DMS114 treated with DMSO at 0.1 percent for 48 hours (cell line): ENCODE results near the gene COL18A1.

Source experiments
- DNase-seq: peaks from one replicate; lab custom pipeline; 2025; ENCODE audit not compliant: unreplicated experiment; lab: John Stamatoyannopoulos, UW

COL18A1 gene

DNA sequence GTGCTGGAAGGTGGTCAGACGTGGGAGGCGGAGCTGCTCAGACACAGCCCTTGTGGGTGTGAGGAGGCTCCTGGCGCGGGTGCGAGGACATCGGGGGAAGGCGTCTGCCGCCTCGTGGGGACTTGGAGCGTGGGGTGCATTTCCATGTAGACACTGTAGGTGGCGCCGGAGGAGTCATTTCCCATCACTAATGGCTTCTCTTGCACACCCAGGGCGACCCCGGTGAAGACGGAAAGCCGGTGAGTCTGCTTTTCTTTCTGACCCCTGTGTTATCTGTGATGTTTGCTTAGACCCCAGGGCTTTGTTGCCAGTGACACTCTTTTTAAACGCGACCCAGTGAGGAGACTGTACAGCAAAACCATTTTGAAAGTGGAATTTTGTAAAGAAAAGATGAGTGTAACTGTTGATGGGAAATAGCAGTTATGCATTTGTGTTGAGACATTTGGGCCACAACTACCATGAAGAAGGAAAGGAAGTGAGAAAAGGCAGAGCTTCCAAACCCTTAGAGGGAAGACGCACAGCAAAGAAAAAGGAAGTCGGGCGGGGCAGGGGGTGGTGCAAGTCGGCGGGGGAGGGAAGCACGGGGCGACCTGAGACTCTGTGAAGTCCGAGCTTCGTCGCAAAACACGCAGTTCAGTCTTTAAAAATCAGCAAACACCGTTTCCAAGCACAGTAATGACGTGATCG is 73.3 kb downstream of the COL18A1 start:
- no peak for DNase-seq

DNA sequence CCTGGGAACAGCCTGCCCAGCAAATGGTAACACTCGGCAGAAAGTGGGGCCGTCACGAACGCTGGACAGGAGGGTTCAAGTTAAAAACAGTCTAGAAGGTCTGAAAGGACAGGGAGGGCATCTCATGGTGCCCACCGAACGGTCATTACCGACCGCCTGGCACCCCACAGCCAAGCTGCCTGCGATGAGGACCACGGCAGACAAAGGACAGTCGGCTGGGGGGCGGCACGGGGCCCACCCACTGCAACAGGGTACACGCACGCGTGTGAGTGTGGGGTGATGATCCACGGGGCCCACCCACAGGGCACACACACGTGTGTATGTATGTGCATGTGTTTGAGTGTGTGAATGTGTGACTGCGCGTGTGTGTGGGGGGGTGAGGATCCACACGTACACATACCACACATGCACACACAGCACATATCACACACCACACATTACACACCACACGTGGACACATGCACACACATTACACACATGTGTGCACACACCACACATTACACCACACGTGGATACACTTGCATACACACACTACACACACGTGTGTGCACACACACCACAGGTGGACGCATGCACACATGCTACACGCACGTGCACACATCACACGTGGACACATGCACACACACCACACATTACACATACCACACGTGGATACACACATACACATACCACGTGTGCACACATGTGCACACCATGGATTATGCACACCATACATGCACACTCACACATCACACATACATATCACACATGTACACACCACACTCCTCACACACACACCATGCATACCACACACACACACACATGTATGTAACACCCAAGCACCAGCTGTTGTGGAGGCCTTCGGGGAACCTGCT is 74.1 kb downstream of the COL18A1 start:
- DNase-seq: no peak

DNA sequence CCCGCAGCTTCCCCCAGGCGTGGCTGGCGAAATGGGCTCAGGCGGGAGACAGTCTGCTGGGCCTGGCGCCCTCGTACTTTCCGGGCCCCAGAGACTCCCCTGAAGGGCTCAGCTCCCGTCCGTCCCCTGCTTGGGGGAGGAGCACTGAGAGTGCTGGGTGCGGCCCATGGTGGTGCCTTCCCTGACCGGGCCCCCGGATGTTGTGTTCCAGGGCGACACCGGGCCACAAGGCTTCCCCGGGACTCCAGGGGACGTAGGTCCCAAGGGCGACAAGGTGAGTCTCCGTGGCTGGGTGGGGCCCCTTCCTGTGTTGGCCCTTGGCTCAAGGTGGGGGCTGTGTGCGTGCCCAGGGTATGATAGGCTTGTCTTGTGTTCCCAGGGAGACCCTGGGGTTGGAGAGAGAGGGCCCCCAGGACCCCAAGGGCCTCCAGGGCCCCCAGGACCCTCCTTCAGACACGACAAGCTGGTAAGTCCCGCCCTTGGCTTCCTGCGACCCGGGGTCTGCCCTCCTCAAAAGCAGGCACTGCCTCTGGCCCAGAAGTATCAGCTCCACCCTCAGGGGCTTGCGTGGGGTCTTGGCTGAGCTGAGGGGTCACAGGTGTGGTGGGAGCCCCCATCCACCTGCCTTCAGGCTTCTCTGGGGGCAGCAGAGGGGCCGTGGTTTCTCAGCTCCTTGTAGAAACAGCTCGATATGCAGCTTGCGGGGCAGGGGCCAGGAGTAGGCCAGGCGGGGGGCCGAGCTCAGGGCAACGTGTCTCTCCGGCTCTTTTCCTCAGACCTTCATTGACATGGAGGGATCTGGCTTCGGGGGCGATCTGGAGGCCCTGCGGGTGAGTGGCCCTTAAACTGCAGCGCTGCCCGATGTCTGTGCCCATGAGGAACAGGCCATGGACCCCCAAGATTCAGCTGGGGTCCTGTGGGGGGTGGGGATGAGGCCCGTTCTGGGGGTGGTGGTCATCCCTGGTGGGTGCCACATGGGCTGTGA is 75.0 kb downstream of the COL18A1 start:
- DNase-seq: no peak

DNA sequence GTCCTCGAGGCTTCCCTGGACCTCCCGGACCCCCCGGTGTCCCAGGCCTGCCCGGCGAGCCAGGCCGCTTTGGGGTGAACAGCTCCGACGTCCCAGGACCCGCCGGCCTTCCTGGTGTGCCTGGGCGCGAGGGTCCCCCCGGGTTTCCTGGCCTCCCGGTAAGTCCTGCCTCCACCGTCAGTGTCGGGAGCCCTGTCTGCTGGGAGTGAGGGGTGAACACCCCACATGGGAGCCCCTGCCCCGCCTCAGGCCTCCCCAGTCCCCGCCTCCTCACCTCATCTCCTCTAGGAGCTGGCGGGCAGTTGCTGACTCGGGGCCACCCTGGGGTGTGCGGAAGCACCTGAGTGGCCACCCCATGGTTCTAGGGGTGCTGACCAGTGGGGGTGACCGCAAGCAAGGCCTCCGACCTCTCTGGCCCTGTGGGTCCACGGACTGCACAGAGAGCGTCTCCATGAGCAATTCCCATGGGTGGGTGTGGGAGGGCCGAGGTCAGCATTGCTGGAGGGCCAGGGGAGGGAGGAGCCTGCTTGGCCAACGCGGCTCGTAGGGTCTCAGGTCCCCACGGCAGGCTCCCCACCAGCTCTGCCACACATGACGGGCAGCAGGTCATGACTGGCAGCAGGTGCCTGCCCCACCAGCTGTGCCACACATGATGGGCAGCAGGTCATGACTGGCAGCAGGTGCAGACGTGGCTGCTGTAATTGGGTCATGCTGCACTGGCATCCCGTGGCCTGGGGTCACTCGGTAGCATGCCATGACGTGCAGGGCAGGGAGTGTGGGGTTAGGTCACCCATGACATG is 75.9 kb downstream of the COL18A1 start:
- DNase-seq: no peak

DNA sequence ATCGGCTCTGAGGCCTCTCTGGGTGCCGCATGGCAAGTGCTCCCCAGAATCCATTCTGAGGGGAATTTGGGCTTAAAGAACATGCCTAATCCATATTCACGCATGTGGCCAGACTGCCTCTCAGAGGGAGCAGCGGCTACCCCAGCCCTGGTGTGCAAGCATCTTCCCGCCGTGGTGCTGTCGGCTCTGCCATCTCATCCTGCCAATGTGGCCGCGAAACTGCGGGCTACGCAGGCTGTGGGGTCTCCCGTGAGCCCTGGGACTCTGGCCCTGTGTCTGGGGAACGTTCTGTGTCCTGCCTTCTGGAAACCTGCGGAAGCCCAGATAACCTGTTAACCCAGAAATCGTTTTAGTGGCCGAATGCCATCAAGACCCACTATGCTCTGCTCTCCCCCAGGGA is 76.6 kb downstream of the COL18A1 start:
- no peak for DNase-seq

DNA sequence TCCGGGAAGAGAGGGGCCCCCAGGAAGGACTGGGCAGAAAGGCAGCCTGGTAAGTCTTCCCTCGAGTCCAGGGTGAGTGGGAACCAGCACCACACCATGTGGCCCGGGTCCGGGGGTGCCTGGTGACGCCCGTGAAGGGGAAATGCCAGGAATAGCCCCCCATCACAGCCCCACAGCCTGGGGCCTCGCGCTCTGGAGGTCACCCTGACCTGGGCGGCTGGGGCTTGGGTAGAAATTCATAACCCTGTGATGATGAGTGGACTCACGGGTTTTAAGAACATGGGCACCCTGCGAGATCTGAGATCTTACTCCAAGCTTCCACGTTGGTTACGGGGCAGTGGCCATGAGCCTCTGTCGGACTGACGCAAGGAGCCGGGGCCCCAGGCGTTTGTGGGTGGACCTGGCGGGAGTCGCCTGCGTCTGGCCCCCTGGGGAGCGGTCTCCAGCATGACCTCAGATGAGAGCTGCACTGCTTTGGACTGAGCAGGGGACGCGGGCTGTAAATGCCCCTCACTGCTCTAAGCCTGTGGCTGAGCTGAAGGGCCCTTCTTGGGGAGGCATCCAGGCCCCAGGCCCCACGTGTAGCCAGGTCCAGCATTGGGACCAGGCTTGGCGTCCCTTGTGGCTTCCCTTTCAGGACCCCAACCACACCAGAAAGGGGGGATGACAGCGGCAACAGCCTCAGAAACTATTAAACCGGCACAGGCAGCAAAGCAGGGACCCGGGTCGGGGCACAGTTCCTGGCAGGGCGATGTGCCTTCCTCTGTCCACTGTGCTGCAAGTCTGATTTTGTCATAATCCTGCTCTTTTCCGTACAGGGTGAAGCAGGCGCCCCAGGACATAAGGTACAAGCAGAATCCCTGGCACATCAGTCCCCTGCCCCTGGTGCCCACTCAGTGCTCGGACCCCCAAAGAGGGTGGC is 77.3 kb downstream of the COL18A1 start:
- DNase-seq: no peak

DNA sequence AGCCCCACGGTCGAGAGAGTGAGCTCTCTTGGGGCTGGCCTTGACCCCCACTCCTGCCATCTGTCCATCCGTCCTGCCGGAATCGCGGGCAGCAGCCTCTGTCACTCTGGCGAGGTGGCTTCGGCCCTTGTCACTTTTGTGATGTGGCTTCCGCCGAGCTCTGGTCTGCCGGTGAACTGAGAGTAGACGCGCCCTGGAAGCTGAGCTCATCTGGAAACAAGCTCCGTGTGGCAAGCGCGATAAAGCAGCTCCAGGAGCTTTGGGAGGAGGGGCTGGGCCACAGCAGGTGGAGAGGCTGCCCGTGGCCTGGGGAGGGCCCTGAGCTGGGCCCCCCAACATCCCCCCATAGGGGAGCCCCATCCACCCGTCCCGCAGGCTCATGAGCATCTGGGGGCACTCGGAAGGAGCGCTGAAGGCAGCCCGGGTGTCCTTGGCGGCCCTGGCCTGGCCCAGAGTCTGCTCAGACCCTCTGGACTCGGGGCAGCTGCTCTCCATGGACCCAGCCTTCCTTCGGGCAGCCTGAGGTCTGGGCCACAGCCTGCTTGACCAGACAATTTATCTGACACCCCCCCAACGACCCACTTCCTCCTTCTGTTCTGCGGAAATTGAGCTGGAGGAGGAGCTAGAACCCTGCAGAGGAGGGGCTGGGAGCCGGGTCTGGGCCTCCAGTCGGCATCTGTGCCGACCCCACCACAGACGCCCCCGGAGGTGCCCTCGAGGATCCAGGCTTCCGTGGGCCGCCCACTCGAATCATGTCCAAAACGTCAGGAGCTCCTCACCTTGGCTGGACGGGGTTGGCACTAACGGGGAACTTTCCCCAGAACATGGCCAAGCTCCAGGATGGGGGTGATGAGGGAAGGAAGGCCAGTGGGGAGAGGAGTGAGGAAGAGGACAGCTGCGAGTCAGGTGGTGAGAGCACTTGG is 78.2 kb downstream of the COL18A1 start:
- no peak for DNase-seq

DNA sequence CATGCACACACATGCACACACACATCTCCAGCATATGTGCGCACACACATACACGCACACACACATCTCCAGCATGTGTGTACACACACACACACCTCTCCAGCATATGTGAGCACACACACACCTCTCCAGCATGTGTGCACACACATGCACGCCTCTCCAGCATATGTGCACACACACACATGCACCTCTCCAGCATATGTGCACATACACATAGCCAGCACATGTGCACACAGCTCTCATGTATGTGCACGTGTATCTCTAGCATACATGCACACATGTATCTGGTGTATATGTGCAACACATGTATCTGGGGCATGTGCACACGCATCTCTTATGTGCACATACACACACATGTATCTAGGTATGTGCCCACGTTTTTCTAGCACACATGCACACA is 79.4 kb downstream of the COL18A1 start:
- DNase-seq: no peak

DNA sequence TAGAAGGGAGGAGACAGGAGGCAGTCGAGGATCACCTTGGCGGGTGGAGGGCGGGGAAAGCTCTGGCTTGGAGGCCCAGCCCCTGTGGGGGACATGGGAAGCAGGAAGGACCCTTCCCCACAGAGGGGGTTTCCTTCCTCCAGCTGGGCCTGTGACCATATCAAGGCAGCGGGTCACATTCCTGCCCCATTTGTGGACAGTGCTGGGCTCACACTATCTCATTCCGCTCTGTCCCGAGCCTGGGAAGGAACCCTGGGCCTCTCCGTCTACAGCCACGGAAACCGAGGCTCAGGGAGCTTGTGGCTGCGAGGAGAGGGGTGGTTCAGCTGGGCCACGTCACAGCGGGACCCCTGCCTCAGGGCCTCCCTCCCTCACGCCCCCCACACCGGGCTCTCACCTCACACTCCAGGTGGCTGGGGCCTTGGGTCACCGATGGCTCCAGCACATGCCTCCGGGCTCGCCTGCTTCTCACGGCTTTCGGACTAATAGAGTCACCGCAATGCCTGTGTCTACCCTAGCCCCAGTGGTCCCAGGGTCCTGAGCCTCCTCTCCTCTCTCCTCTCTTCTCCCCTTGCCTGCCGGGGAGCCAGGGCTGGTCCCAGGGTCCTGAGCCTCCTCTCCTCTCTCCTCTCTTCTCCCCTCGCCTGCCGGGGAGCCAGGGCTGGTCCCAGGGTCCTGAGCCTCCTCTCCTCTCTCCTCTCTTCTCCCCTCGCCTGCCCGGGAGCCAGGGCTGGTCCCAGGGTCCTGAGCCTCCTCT is 80.9 kb downstream of the COL18A1 start:
- DNase-seq: no peak

DNA sequence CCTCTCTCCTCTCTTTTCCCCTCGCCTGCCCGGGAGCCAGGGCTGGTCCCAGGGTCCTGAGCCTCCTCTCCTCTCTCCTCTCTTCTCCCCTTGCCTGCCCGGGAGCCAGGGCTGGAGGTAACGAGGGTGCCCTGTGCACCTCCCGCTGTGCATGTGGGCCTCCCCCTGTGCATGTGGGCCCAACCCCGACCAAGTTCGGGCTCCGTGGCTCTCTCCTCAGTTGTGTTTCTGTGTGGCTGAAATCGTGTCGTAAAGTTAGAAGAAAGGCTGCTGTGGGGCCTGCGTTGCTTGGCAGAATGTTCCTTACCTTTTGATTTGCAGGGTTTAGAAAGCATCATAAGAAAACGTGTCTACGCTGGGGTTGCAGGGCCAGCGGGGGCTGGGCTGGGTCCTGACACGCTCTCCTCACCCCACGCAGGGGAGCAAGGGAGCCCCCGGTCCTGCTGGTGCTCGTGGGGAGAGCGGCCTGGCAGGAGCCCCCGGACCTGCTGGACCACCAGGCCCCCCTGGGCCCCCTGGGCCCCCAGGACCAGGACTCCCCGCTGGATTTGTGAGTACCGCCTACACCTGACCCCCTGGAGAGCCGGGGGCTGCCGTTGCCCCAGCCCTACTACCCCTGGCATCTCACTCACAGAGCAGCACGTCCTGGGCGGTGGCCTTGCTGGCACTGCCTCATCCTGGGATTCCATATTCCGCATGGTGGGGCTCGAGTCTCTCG is 81.6 kb downstream of the COL18A1 start:
- DNase-seq: no peak

DNA sequence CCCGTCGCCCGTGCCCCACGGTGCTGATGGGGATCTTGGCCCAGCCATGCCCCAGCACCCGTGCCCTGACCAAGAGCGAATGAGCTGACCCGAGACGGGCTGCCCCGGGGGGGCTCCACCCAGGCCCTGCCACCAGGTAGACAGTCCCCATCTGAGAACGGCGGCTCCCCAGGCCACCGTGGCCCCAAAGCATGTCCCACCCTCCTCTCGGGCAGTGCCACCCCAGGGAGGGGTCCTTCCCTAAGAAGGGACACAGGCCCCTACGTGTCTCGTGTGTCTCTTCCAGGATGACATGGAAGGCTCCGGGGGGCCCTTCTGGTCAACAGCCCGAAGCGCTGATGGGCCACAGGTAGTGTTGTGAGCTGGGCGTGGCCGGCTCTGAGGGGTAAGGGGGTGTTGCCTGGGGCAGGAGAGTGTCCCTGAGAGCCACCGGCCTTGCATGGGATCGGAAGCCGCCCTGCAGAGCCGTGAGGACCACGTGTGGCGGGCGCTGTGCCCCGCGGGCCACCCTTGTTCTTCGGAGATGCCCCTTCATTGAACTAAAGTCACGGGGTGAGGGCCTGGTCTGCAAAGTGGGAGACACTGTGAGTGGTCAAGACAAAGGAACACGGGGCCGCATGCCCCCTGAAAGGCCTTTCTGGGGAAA is 82.3 kb downstream of the COL18A1 start:
- no peak for DNase-seq

DNA sequence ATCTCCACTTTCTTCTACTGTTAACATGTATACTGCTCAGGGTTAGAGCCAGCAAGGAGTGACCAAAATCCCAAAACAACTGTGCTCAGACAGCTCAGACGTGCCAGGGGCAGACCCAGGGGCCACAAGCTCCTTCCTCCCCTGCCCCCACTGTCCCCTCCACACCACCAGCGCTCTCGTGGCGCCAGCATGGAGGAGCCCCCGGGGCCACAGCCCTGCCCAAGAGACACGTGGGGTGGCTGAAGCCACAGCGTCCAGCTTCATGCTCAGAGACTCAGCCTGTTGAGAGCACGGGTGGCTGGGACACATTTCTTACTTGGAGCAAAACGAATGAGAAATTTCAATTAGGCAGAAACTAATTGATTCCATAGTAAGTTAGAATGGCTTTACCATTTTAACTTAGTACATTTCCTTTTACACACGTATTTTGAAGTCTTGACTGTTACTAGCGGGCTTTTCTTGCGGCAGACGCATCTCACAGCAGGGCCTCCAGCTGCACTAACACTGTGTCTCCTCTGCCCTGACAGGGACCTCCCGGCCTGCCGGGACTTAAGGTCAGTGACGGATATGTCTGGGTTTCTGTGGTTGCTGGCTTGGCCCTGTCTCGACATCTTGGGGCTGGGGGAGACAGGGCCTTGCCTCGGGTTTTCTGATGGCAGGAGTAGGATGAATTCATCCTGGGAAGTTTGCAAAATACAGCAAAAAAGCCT is 83.1 kb downstream of the COL18A1 start:
- no peak for DNase-seq

DNA sequence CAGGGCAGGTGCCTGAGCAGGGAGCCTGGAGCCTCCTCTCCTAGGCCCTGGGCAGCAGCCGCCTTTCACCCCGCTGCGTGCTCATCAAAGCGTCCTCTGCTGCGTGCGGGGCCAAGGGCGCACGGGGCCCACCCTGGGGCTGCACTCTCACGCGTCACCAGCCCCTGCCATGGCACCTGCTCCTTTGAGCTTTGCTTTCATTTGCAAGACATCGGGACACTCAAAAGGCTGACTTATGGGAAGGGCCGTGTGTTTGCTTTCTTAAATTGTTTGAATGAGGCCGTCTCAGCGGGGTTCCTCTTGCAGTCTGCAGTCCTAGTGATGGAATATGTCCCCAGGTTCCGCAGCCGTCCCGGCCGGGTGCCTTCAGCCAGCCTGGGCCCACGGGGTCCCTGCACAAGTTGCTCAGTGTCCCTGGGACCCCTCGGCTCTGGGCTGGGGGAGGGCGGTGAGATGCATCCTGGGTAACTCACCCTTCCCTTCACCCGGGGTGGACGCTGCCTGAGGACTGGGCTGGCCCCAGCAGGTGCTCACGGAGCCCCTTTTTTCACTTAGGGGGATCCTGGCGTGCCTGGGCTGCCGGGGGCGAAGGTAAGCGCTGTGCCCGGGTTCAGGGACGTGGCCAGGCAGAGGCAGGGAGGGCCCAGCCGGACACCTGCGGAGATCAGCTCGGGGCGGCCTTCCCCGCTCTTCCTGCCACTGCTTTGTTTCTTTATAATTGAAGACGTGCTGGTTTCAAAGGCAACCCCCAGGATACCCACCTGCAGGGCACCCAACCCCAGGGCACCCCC is 84.2 kb downstream of the COL18A1 start:
- no peak for DNase-seq

DNA sequence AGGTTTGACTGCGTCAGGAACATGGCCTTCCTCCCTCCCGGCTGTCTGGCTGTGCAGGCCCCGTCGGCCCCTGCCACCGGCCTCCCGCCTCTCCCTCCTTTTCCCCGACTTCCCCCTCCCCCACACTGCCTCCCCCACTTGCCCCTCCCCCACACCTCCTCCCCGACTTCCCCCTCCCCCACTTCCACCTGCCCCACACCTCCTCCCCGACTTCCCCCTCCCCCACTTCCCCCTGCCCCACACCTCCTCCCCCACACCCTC is 84.7 kb downstream of the COL18A1 start:
- DNase-seq: no peak

DNA sequence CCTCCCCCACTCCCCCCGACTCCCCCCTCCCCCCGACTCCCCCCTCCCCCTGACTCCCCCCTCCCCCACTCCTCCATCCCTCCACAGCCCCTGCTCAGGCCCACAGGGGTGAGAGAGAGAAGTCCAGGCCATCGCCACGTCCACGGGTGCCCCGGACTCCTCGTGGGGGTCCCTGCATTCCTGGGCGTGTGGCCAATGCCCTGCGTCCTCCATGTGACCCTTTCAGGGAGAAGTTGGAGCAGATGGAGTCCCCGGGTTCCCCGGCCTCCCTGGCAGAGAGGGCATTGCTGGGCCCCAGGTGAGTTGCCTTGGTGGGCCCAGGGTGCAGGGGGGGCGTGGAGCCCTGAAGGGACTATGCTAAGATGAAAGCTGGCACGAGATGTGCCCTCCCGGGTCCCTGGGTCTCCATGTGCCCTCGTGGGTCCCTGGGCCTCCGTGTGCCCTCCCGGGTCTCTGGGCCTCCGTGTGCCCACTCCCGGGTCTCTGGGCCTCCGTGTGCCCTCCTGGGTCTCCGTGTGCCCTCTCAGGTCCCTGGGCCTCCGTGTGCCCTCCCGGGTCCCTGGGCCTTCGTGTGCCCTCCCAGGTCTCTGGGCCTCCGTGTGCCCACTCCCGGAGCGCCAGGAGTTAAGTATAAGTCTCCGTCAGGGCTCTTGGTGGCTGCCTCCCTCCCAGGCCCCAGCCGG is 85.2 kb downstream of the COL18A1 start:
- DNase-seq: no peak
